Tibial nerve (tissue), 3 donors: ENCODE data around the gene ITPKB.

ENCODE experiments used
- POLR2A ChIP-seq, 2 donors: fragments of 450-650 bp; IDR thresholded peaks; one replicate each; pipeline ENCODE4 v1.6.1; 2017; ENCODE audit warnings: antibody characterized with exemption in 2 of 2, mild to moderate bottlenecking in 2 of 2, moderate library complexity in 2 of 2
- TF ChIP-seq, protein P1 (sequence below), 5 experiments: fragments of 200-600 bp in 3 of 5; fragments of 450-650 bp in 2 of 5; sonication (generic) in 3 of 5; IDR thresholded peaks; one replicate each; pipeline ENCODE4 v1.5.1; 2016 to 2019; ENCODE audit warnings: antibody characterized with exemption in 5 of 5, mild to moderate bottlenecking in 3 of 5, moderate library complexity in 2 of 5

GRCh38 chr1:226672339-226672762, 66.7 kb downstream of the ITPKB start:
- TF ChIP-seq, protein P1, sequence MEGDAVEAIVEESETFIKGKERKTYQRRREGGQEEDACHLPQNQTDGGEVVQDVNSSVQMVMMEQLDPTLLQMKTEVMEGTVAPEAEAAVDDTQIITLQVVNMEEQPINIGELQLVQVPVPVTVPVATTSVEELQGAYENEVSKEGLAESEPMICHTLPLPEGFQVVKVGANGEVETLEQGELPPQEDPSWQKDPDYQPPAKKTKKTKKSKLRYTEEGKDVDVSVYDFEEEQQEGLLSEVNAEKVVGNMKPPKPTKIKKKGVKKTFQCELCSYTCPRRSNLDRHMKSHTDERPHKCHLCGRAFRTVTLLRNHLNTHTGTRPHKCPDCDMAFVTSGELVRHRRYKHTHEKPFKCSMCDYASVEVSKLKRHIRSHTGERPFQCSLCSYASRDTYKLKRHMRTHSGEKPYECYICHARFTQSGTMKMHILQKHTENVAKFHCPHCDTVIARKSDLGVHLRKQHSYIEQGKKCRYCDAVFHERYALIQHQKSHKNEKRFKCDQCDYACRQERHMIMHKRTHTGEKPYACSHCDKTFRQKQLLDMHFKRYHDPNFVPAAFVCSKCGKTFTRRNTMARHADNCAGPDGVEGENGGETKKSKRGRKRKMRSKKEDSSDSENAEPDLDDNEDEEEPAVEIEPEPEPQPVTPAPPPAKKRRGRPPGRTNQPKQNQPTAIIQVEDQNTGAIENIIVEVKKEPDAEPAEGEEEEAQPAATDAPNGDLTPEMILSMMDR (IDR thresholded peaks at IDR 0.05) = no peak
- no peak for TF ChIP-seq POLR2A (IDR thresholded peaks at IDR 0.05)
